Ovary (tissue), 9 donors: ENCODE results near the gene KCNMB2. TPM values are rescaled to one million over a fixed set of nuclear protein-coding genes. Genes with fewer than 3 reads are reported as not detected.
"Not testable (repeated sequence)": the region's sequence is repeated elsewhere in the genome, so short reads cannot be mapped to it uniquely, and the experiment has no call there.

ENCODE experiments used
- DNase-seq, 5 donors: peaks; one replicate each; pipeline ENCODE4 v3.0.0-alpha.2; 2019 to 2020
- H3K27ac ChIP-seq, 2 donors: fragments of 200-600 bp; one replicate each; pipeline versions ENCODE4 v1.5.1 to v1.8.0; 2019 to 2022
- H3K27me3 ChIP-seq: fragments of 200-600 bp; one replicate; pipeline ENCODE4 v1.8.0; 2022
- H3K36me3 ChIP-seq: fragments of 200-600 bp; sonication (generic); one replicate; pipeline ENCODE4 v1.5.1; 2019
- H3K4me1 ChIP-seq: one replicate; pipeline ENCODE4 v1.8.1; 2013; ENCODE audit warnings: mild to moderate bottlenecking, moderate library complexity; ENCODE audit not compliant: insufficient read depth
- H3K4me3 ChIP-seq: fragments of 200-600 bp; sonication (generic); one replicate; pipeline ENCODE4 v1.5.1; 2017
- H3K9me3 ChIP-seq, 2 donors: fragments of 200-600 bp in 1 of 2; sonication (generic) in 1 of 2; one replicate each; pipeline versions ENCODE4 v1.5.1 to v1.8.1; 2013 to 2019; ENCODE audit warnings: mild to moderate bottlenecking in 1 of 2, moderate library complexity in 1 of 2
- CTCF ChIP-seq, 3 donors: fragments of 450-650 bp in 2 of 3; fragments of 200-600 bp in 1 of 3; IDR thresholded peaks; one replicate each; pipeline versions ENCODE4 v1.5.1 to v1.8.0; 2016 to 2022; ENCODE audit warnings: antibody characterized with exemption in 3 of 3, mild to moderate bottlenecking in 1 of 3
- EP300 ChIP-seq: sonication (generic); formaldehyde crosslinking; IDR thresholded peaks from one replicate; pipeline ENCODE4 v1.6.1; 2017; ENCODE audit warnings: antibody characterized with exemption
- POLR2A ChIP-seq: fragments of 450-650 bp; IDR thresholded peaks from one replicate; pipeline ENCODE4 v1.6.1; 2017; ENCODE audit warnings: antibody characterized with exemption, mild to moderate bottlenecking, moderate library complexity
- WGBS, 3 donors: extraction: QIAGEN DNeasy Blood & Tissue Kit in 1 of 3; methylation state at CpG; one replicate each; pipeline versions ENCODE4 v1.1.5 to v1.1.7; 2013 to 2017; 5-methylcytosine and 5-hydroxymethylcytosine counted together
- intact Hi-C, 4 donors: fragments of 100-400 bp; cut with DNase I; formaldehyde crosslinking; loops; one replicate each; pipeline versions ENCODE4 v1.11.0 to v1.15.1; 2022 to 2023
- polyA plus RNA-seq, 2 donors: library from polyadenylated mRNA; stranded (reverse); fragments of 200-250 nt in 1 of 2; fragments of 350-450 nt in 1 of 2; fragmentation: Illumina TruSeq in 1 of 2; extraction: RNeasy Lipid Tissue Mini Kit (QIAGEN cat#74804) in 1 of 2; gene quantifications; one replicate each; pipeline ENCODE4 v1.2.3, GENCODE V29; 2013 to 2014
- total RNA-seq, 7 donors: library from RNA; depleted of rRNA in 2 of 7; stranded (reverse); fragments of >200 nt in 2 of 7; fragmentation: NEBNext Ultra II Directional in 3 of 7; extraction: Animal tissue kit (Norgen Biotek cat#: 25700) in 3 of 7; gene quantifications; one replicate each; pipeline versions ENCODE4 v1.1.0 to v1.2.4, GENCODE V29; 2016 to 2023
- donor health status: DM: no; HTN: no; CAD: no; lungs with moderate emphysema.
- donor health status: DM: no; HTN: no; CAD: no.
- donor health status: Bipolar disorder and iron deficiency.
- donor health status: DM: yes; HTN: yes; CAD: no.
- donor health status: DM: no; HTN: no; CAD: no.
- donor health status: DM: yes; HTN: yes; CAD: no.

The KCNMB2 gene
- total and polyA plus RNA-seq, 9 donors: 5.7 to 11.6 (median 7.5) TPM

DNA sequence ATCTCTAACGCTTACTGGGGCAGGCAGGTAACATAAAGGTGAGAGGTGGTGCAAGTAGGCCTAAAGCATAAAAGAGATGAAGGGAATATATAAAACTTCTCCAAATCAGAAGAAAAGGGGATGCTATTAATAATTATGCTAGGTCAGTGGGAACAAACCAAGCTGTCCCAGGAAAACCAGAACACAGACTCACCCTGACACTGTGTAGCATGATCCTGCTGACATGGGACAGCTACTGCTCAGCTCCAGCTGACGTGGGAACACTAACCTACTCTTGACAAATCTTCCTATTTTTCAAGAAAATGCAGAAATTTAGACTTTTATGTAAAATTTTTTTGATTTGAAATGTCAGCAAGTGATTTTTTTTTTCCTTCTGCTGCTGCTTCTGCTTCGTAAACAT, 203.5 kb downstream of the KCNMB2 start:
- H3K4me3 ChIP-seq: no peak overlapping the region
- 87 to 94% (median 89%) methylated on average over 3 of the region's 3 CpGs for WGBS, 3 donors
- H3K27me3 ChIP-seq: no peaks in the 10 kb centered on the region
- intact Hi-C loops: no loop called here
- H3K27ac ChIP-seq: no peak overlapping the region
- H3K9me3 ChIP-seq: no peaks in the 10 kb centered on the region
- no peak for DNase-seq
- TF ChIP-seq CTCF (IDR thresholded peaks at IDR 0.05): no peak
- TF ChIP-seq POLR2A: no peak
- TF ChIP-seq EP300: no peak
- no peaks in the 10 kb centered on the region for H3K4me1 ChIP-seq
- no peaks in the 10 kb centered on the region for H3K36me3 ChIP-seq

DNA sequence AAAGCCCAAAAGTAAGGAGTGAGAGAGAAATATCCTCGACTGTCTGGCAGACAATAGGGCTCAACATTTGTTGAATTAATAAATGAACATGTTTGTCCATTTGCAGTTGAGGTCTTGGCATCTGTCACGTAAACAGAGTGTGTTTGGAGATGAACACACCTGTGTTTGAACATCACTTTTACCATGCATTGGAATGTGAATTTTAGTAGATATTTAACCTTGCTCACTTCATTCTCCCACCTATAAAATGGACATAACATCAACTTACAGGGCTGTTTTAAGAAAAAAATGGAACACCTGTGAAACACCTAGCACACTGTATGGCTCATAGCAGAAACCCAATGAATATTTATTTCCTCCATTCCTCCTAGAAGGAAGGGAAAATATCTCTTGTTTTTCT, 204.8 kb downstream of the KCNMB2 start:
- no peak overlapping the region for H3K4me3 ChIP-seq
- DNase-seq: no peak
- no peak for TF ChIP-seq CTCF (IDR thresholded peaks at IDR 0.05)
- TF ChIP-seq POLR2A: no peak
- 86 to 88% (median 86%) methylated on average over 2 of the region's 2 CpGs for WGBS, 3 donors
- H3K9me3 ChIP-seq: no peaks in the 10 kb centered on the region
- H3K27ac ChIP-seq: no peak overlapping the region
- no peaks in the 10 kb centered on the region for H3K27me3 ChIP-seq
- H3K36me3 ChIP-seq: no peaks in the 10 kb centered on the region
- no peaks in the 10 kb centered on the region for H3K4me1 ChIP-seq
- intact Hi-C loops: no loop called here

DNA sequence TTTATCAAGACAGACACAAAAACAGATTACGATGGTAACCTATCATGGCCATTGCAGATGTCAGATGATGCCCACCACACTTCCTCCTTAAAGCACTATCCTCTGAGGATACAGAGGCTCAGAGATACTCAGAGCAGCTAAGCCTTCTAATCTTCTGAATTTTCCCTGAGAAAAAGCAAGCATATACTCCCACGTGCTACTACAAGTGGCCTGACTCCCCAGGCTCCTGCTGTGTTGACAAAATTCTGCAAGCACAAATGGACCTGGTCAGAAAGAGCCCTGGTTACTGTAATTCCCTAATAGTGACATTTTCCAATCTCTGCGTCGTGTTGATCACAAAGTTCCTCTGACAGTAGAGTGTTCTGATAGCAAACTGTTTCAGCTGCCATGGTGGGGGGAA, 207.1 kb downstream of the KCNMB2 start:
- intact Hi-C loops: no loop called here
- H3K9me3 ChIP-seq: no peaks in the 10 kb centered on the region
- no peaks in the 10 kb centered on the region for H3K4me1 ChIP-seq
- 38 to 45% (median 40%) methylated on average over 4 of the region's 4 CpGs for WGBS, 3 donors
- TF ChIP-seq CTCF (IDR thresholded peaks at IDR 0.05): no peak
- H3K4me3 ChIP-seq: no peak overlapping the region
- H3K36me3 ChIP-seq: no peaks in the 10 kb centered on the region
- H3K27ac ChIP-seq: no peak overlapping the region
- no peaks in the 10 kb centered on the region for H3K27me3 ChIP-seq
- DNase-seq: no peak

DNA sequence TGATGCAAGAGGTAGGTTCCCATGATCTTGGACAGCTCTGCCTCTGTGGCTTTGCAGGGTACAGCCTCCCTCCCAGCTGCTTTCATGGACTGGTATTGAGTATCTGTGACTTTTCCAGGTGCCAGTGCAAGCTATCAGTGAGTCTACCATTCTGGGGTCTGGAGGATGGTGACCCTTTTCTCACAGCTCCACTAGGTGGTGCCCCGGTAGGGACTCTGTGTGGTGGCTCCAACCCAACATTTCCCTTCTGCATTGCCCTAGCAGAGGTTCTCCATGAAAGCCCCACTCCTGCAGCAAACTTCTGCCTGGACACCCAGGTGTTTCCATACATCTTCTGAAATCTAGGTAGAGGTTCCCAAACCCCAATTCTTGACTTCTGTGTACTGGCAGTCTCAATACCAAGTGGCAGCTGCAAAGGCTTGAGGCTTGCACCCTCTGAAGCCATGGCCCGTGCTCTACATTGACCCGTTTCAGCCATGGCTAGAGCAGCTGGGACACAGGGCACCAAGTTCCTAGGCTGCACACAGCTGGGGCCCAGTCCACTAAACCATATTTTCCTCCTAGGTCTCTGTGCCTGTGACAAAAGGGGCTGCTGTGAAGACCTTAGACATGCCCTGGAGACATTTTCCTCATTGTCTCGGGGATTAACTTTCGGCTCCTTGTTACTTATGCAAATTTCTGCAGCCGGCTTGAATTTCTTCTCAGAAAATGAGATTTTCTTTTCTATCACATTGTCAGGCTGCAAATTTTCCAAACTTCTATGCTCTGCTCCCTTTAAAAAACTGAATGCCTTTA, 209.8 kb downstream of the KCNMB2 start:
- H3K4me3 ChIP-seq, H3K27me3 ChIP-seq, H3K27ac ChIP-seq, H3K4me1 ChIP-seq, DNase-seq, intact Hi-C loops, H3K36me3 ChIP-seq, H3K9me3 ChIP-seq: not testable (repeated sequence)
- 72 to 97% (median 80%) methylated on average over 6 of the region's 6 CpGs for WGBS, 3 donors

DNA sequence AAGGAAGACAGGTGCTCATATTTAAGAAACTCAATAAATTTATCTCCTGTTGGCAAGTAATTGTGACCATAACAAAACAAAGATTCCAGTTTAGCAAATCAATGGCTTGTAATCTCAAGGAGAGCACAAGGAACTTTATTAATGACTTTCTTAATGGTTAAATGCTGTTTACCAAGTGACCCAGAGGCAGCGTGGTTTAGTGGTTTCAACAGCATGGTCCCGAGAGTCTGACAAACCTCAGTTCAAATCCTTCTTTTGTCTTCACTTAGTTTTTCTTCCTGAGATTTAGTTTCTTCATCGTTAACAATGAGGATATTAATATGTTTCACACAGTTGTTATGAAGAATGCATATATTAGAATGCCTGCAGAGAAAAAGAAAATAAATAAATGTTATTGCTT, 212.6 kb downstream of the KCNMB2 start:
- WGBS, 3 donors: 80 to 83% (median 82%) methylated on average over 3 of the region's 3 CpGs
- Histone ChIP-seq H3K27me3 (no peaks in the 10 kb centered on the region), H3K4me1 (no peaks in the 10 kb centered on the region), H3K9me3 (no peaks in the 10 kb centered on the region), H3K4me3 (no peak overlapping the region), H3K36me3 (no peaks in the 10 kb centered on the region), H3K27ac (no peak overlapping the region)
- TF ChIP-seq POLR2A: no peak
- intact Hi-C loops: no loop called here
- DNase-seq: no peak
